ENCODE data around the gene SESTD1.
"Not testable (repeated sequence)": the region's sequence is repeated elsewhere in the genome, so short reads cannot be mapped to it uniquely, and the experiment has no call there.

Gene SESTD1

GRCh38 chr2:179069685-179070084 is 194.9 kb downstream of the SESTD1 start:
- H3K4me3 ChIP-seq (ENCODE audit: low read depth, low read length): no peak overlapping the region
- in situ Hi-C loops (cut with HindIII; ENCODE audit: low sequenced_read_pairs): no loop called here
- no peak for DNase-seq (ENCODE audit: low read depth)
- no peak for TF ChIP-seq CTCF (IDR thresholded peaks at IDR 0.05; ENCODE audit: low read depth, low read length, missing control alignments)

- TF ChIP-seq CTCF (IDR thresholded peaks at IDR 0.05; ENCODE audit: low read depth, low read length, missing control alignments): no peak
- in situ Hi-C loops (cut with HindIII; ENCODE audit: low sequenced_read_pairs): no loop called here
- no peak for DNase-seq (ENCODE audit: low read depth)
- no peak overlapping the region for H3K4me3 ChIP-seq (ENCODE audit: low read depth, low read length)
These were observed 195.5 kb downstream of the SESTD1 start for GRCh38 chr2:179068991-179069643.

- TF ChIP-seq CTCF (IDR thresholded peaks at IDR 0.05; ENCODE audit: low read depth, low read length, missing control alignments): no peak
- in situ Hi-C loops (cut with HindIII; ENCODE audit: low sequenced_read_pairs): no loop called here
- no peak overlapping the region for H3K4me3 ChIP-seq (ENCODE audit: low read depth, low read length)
- DNase-seq (ENCODE audit: low read depth): no peak
These were observed 205.5 kb downstream of the SESTD1 start for GRCh38 chr2:179059026-179059700.

DNA sequence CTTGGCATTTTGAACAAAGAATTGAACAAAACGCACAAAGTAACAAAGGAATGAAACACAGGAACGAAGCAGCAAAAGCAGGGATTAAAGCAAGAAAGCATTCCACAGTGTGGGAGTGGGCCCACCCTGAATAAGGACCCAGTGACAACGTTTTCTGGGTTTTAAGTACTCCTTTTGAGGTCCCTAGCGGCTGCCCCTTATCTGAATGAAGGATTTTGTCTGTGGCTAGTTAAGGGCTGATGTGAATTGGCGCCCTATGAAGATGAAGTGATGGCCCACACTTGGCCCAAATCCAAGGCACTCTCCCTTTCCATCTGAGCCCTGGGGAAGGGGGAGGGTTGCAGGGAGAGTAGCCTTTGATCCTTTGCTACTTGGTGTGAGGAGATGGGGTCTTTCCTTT is 206.9 kb downstream of the SESTD1 start:
- H3K4me3 ChIP-seq (ENCODE audit: low read depth, low read length): no peak overlapping the region
- TF ChIP-seq CTCF (IDR thresholded peaks at IDR 0.05; ENCODE audit: low read depth, low read length, missing control alignments): no peak
- in situ Hi-C loops (cut with HindIII; ENCODE audit: low sequenced_read_pairs): no loop called here
- DNase-seq (ENCODE audit: low read depth): no peak

- DNase-seq (ENCODE audit: low read depth); in situ Hi-C loops (cut with HindIII; ENCODE audit: low sequenced_read_pairs); H3K4me3 ChIP-seq (ENCODE audit: low read depth, low read length): not testable (repeated sequence)
These were observed 211.1 kb downstream of the SESTD1 start for GRCh38 chr2:179053568-179053967.

Measured in astrocyte of the cerebellum (primary cell).